Endothelial cell of umbilical vein (primary cell): ENCODE results near the gene APBA2. TPM values are rescaled to one million over a fixed set of nuclear protein-coding genes. Genes with fewer than 3 reads are reported as not detected.

ENCODE experiments used
- BruUV-seq: library from RNA; stranded (reverse); fragments of 400-500 nt; replicated peaks from 2 replicates; lab custom pipeline; 2021; lab: Mats Ljungman, UMichigan
- CTCF ChIA-PET: fragments of 300-600, 350-600 bp; sonication (Branson Sonifier 250); formaldehyde crosslinking; loops from one replicate; lab custom pipeline; 2021; ENCODE audit warnings: antibody characterized with exemption, inconsistent platforms; lab: Charles Lee
- POLR2A ChIA-PET: fragments of 300-600, 350-600 bp; sonication (Branson Sonifier 250); formaldehyde crosslinking; loops from one replicate; lab custom pipeline; 2021; ENCODE audit warnings: antibody characterized with exemption, inconsistent platforms; lab: Charles Lee
- DNase-seq: peaks from one replicate; pipeline ENCODE4 v3.0.0-alpha.2; 2011; ENCODE audit warnings: low read depth, low spot score
- FAIRE-seq: peaks from 2 replicates; lab custom pipeline; 2011; peaks lifted over from hg19 to GRCh38; lab: Jason Lieb, UNC
- H2AFZ ChIP-seq: 2 replicates; pipeline ENCODE4 v1.6.0; 2012; ENCODE audit warnings: low read depth, low read length, control low read depth, inconsistent platforms
- H3K27ac ChIP-seq: 2 replicates; pipeline ENCODE4 v1.5.1; 2011; ENCODE audit warnings: low read depth, mild to moderate bottlenecking, control low read depth, low read length, moderate library complexity; ENCODE audit not compliant: insufficient read depth
- H3K27me3 ChIP-seq, 2 experiments: 2 replicates each; pipeline versions ENCODE4 v1.6.0 to v1.6.1; 2011; ENCODE audit warnings: low read length in 2 of 2, mixed read lengths in 1 of 2; ENCODE audit not compliant: control insufficient read depth in 2 of 2, insufficient read depth in 2 of 2
- H3K36me3 ChIP-seq, 2 experiments: 2 replicates in 1 of 2; 3 replicates in 1 of 2; pipeline ENCODE4 v1.5.1; 2011; ENCODE audit warnings: low read length in 2 of 2, mild to moderate bottlenecking in 1 of 2, moderate library complexity in 1 of 2; ENCODE audit not compliant: control insufficient read depth in 2 of 2, insufficient read depth in 2 of 2; ENCODE audit errors: extremely low read depth in 1 of 2
- H3K4me1 ChIP-seq: 3 replicates; pipeline ENCODE4 v1.5.1; 2011; ENCODE audit warnings: mild to moderate bottlenecking, low read length; ENCODE audit not compliant: control insufficient read depth, insufficient read depth; ENCODE audit errors: extremely low read depth
- H3K4me2 ChIP-seq: 2 replicates; pipeline ENCODE4 v1.6.1; 2011; ENCODE audit warnings: low read length, control low read depth, mixed read lengths; ENCODE audit not compliant: insufficient read depth
- H3K4me3 ChIP-seq, 3 experiments: fragments of 200-600 bp in 1 of 3; sonication (generic), shearing (Covaris generic) in 1 of 3; replicated peaks in 1 of 3; 2 replicates each; pipeline ENCODE4 v1.5.1; 2011 to 2016; ENCODE audit warnings: control low read depth in 3 of 3, low read length in 3 of 3, mild to moderate bottlenecking in 2 of 3, inconsistent platforms in 1 of 3, low read depth in 1 of 3, moderate library complexity in 1 of 3; ENCODE audit not compliant: insufficient read depth in 1 of 3
- H3K79me2 ChIP-seq: 2 replicates; pipeline ENCODE4 v1.6.0; 2012; ENCODE audit warnings: low read length, inconsistent platforms; ENCODE audit not compliant: control insufficient read depth, insufficient read depth
- H3K9ac ChIP-seq: replicated peaks from 2 replicates; pipeline ENCODE3; 2011; ENCODE audit warnings: low read length, control low read depth; ENCODE audit not compliant: insufficient read depth; ENCODE audit errors: extremely low read depth
- H3K9me1 ChIP-seq: replicated peaks from 3 replicates; pipeline ENCODE4 v1.6.0; 2011; ENCODE audit warnings: mild to moderate bottlenecking, low read length; ENCODE audit not compliant: control insufficient read depth, insufficient read depth; ENCODE audit errors: extremely low read depth
- H3K9me3 ChIP-seq: replicated peaks from 2 replicates; pipeline ENCODE4 v1.5.1; 2012; ENCODE audit warnings: low read length, inconsistent platforms; ENCODE audit not compliant: control insufficient read depth, insufficient read depth
- H4K20me1 ChIP-seq: replicated peaks from 2 replicates; pipeline ENCODE3; 2011; ENCODE audit warnings: mild to moderate bottlenecking, low read length; ENCODE audit not compliant: control insufficient read depth, insufficient read depth; ENCODE audit errors: extremely low read depth
- CTCF ChIP-seq, 2 donors: IDR thresholded peaks; 1 replicate in 1 of 2; 2 replicates in 1 of 2; pipeline ENCODE4 v1.5.1; 2011; ENCODE audit warnings: low read length in 2 of 2, mild to moderate bottlenecking in 2 of 2, moderate library complexity in 2 of 2, control low read depth in 1 of 2, inconsistent platforms in 1 of 2, low read depth in 1 of 2; ENCODE audit not compliant: insufficient read depth in 1 of 2; ENCODE audit errors: extremely low read depth in 1 of 2
- EZH2 ChIP-seq: IDR thresholded peaks from 2 replicates; pipeline ENCODE4 v1.6.1; 2012; ENCODE audit warnings: borderline replicate concordance, low read depth, mild to moderate bottlenecking, moderate library complexity, low read length, inconsistent platforms; ENCODE audit not compliant: severe bottlenecking
- FOS ChIP-seq: IDR thresholded peaks from 2 replicates; pipeline ENCODE4 v1.6.1; 2011; ENCODE audit warnings: mild to moderate bottlenecking, low read length, moderate library complexity, borderline replicate concordance; ENCODE audit not compliant: insufficient read depth
- GATA2 ChIP-seq: IDR thresholded peaks from 2 replicates; pipeline ENCODE4 v1.7.0; 2011; ENCODE audit warnings: low read depth, mild to moderate bottlenecking, moderate library complexity, mixed read lengths, low read length; ENCODE audit not compliant: insufficient read length, insufficient read depth
- JUN ChIP-seq: IDR thresholded peaks from 2 replicates; pipeline ENCODE4 v1.6.1; 2011; ENCODE audit warnings: borderline replicate concordance, low read depth; ENCODE audit not compliant: insufficient read length, insufficient read depth
- MAX ChIP-seq: IDR thresholded peaks from 2 replicates; pipeline ENCODE4 v1.6.1; 2011; ENCODE audit not compliant: insufficient read depth, insufficient read length
- MYC ChIP-seq: IDR thresholded peaks from one replicate; pipeline ENCODE4 v1.6.1; 2011; ENCODE audit warnings: mild to moderate bottlenecking, low read depth, low read length
- POLR2A ChIP-seq: IDR thresholded peaks from 2 replicates; pipeline ENCODE4 v1.6.1; 2012; ENCODE audit warnings: low read depth, mild to moderate bottlenecking, control low read depth, low read length
- POLR2AphosphoS5 ChIP-seq: IDR thresholded peaks from 2 replicates; pipeline ENCODE4 v1.6.1; 2012; ENCODE audit warnings: low read depth, mild to moderate bottlenecking, control low read depth, low read length, moderate library complexity; ENCODE audit not compliant: insufficient read depth
- dilution Hi-C: fragments of 300-500 bp; cut with MboI; formaldehyde crosslinking; loops from one replicate; pipeline ENCODE4 v1.15.0; 2019; ENCODE audit warnings: low sequenced_read_pairs; ENCODE audit not compliant: extremely low pct_ligation_motif_present
- intact Hi-C: fragments of 100-400 bp; cut with micrococcal nuclease; formaldehyde crosslinking; loops from one replicate; pipeline ENCODE4 v1.10.0; 2022
- polyA plus RNA-seq, 4 experiments: library from polyadenylated mRNA; depleted of rRNA in 3 of 4; stranded (reverse) in 3 of 4; unstranded in 1 of 4; fragments of >200 nt; gene quantifications; 2 replicates each; pipeline versions ENCODE4 v1.2.1 to v1.2.3, GENCODE V29; 2011 to 2012; ENCODE audit warnings: missing spikeins in 1 of 4
- total RNA-seq: library from RNA; stranded (reverse); gene quantifications from 2 replicates; pipeline ENCODE4 v1.2.3, GENCODE V29; 2021

APBA2 gene
- total and polyA plus RNA-seq, 2 donors (not counting 3 experiments of a cell fraction or from before 2014, with no cell fraction given), result 5.7 to 11.1 TPM

- no peaks in the 10 kb centered on the region for H3K36me3 ChIP-seq
- H3K4me3 ChIP-seq, result no peak overlapping the region
- dilution Hi-C loops (no loop called here), intact Hi-C loops (no loop called here)
- no peaks in the 10 kb centered on the region for H4K20me1 ChIP-seq
- H3K27me3 ChIP-seq, result no peaks in the 10 kb centered on the region
- FAIRE-seq, result no peak
- no peaks in the 10 kb centered on the region for H3K4me1 ChIP-seq
- no peak overlapping the region for H3K4me2 ChIP-seq
- POLR2A ChIA-PET, result no interaction called here
- H3K9me3 ChIP-seq, result no peaks in the 10 kb centered on the region
- H3K79me2 ChIP-seq, result no peaks in the 10 kb centered on the region
- TF ChIP-seq EZH2, result no peak
- no peak for TF ChIP-seq FOS
- no peak for TF ChIP-seq POLR2AphosphoS5
- no peak for TF ChIP-seq CTCF (IDR thresholded peaks at IDR 0.05; ENCODE audit: extremely low read depth in 1 of 2, insufficient read depth in 1 of 2, low read depth in 1 of 2, low read length in 2 of 2)
- TF ChIP-seq MYC, result no peak
- TF ChIP-seq GATA2, result no peak
- TF ChIP-seq JUN, result no peak
- TF ChIP-seq POLR2A, result no peak
- TF ChIP-seq MAX, result no peak
- DNase-seq, result no peak
- H3K27ac ChIP-seq, result no peak overlapping the region
- CTCF ChIA-PET, result no interaction called here
- BruUV-seq, result no TSS peak
- H2AFZ ChIP-seq, result no peak overlapping the region
- H3K9me1 ChIP-seq, result no peaks in the 10 kb centered on the region
- H3K9ac ChIP-seq, result no peak overlapping the region
Measured at GRCh38 chr15:29058903-29059539, 173.2 kb downstream of the APBA2 start.
